GM23338 (cell line): ENCODE measurements around the gene ZSCAN5B.
"Not testable (repeated sequence)": the region's sequence is repeated elsewhere in the genome, so short reads cannot be mapped to it uniquely, and the experiment has no call there.

Experiments
- CREB1 ChIP-seq: fragments of 250-450 bp; sonication (Bioruptor Pico); IDR thresholded peaks from 2 replicates; pipeline ENCODE4 v1.5.0; 2020; ENCODE audit warnings: low read depth, mild to moderate bottlenecking, moderate library complexity
- EZH2 ChIP-seq: fragments of 200-600 bp; sonication (generic); IDR thresholded peaks from one replicate; pipeline ENCODE4 v1.8.0; 2017; ENCODE audit warnings: antibody characterized with exemption, mild to moderate bottlenecking, low read depth; ENCODE audit not compliant: unreplicated experiment
- EZH2phosphoT487 ChIP-seq: fragments of 200-600 bp; sonication (generic); IDR thresholded peaks from one replicate; pipeline ENCODE4 v1.8.1; 2018; ENCODE audit warnings: antibody characterized with exemption; ENCODE audit not compliant: unreplicated experiment
- JUNB ChIP-seq: IDR thresholded peaks from one replicate; pipeline ENCODE4 v1.6.1; 2016; ENCODE audit warnings: antibody characterized with exemption; ENCODE audit not compliant: unreplicated experiment
- NANOG ChIP-seq: IDR thresholded peaks from 2 replicates; pipeline ENCODE4 v1.6.1; 2016; ENCODE audit warnings: antibody characterized with exemption, borderline replicate concordance
- POLR2AphosphoS5 ChIP-seq: IDR thresholded peaks from 2 replicates; pipeline ENCODE4 v1.6.1; 2016; ENCODE audit warnings: antibody characterized with exemption, low read depth
- STAT1 ChIP-seq: IDR thresholded peaks from one replicate; pipeline ENCODE4 v1.6.1; 2016; ENCODE audit warnings: antibody characterized with exemption; ENCODE audit not compliant: unreplicated experiment
- ZNF114 ChIP-seq: fragments of 250-450 bp; sonication (Bioruptor Pico); IDR thresholded peaks from 2 replicates; pipeline ENCODE4 v1.5.0; 2020; ENCODE audit warnings: mild to moderate bottlenecking, moderate library complexity
- ZNF331 ChIP-seq: fragments of 250-450 bp; sonication (Bioruptor Pico); IDR thresholded peaks from 2 replicates; pipeline ENCODE4 v1.5.0; 2020; ENCODE audit warnings: low read depth, mild to moderate bottlenecking, moderate library complexity
- TF ChIP-seq, protein P1 (sequence below), 2 experiments: fragments of 200-600 bp in 1 of 2; sonication (generic) in 1 of 2; conservative IDR thresholded peaks; 2 replicates each; pipeline versions ENCODE4 v1.5.1 to v1.6.1; 2016 to 2017; ENCODE audit warnings: antibody characterized with exemption in 2 of 2, low read depth in 2 of 2, mild to moderate bottlenecking in 2 of 2, moderate library complexity in 1 of 2
- TF ChIP-seq, protein P2 (sequence below): IDR thresholded peaks from one replicate; pipeline ENCODE4 v1.6.1; 2018; ENCODE audit warnings: antibody characterized with exemption; ENCODE audit not compliant: unreplicated experiment
- TF ChIP-seq, protein P3 (sequence below): IDR thresholded peaks from 2 replicates; pipeline ENCODE4 v1.6.1; 2016; ENCODE audit warnings: antibody characterized with exemption

DNA sequence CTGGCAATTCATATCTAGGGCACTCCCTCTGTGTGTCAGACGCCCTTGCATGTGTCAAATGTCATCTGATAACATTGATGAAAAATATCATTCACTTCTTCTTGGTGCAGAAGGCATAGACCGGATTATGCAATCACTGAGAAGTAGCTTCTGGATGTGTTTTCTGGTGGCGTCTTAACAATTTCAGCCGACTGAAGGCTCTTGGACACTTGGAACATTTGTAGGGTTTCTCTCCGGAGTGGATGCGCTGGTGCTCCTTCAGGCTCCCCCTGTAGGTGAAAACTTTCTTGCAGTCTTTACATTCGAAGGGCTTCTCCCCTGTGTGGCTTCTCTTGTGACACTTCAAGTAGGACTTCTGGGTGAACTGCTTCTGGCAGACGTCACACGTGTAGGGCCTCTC is 23.9 kb upstream of the ZSCAN5B start:
- TF ChIP-seq, protein P1, sequence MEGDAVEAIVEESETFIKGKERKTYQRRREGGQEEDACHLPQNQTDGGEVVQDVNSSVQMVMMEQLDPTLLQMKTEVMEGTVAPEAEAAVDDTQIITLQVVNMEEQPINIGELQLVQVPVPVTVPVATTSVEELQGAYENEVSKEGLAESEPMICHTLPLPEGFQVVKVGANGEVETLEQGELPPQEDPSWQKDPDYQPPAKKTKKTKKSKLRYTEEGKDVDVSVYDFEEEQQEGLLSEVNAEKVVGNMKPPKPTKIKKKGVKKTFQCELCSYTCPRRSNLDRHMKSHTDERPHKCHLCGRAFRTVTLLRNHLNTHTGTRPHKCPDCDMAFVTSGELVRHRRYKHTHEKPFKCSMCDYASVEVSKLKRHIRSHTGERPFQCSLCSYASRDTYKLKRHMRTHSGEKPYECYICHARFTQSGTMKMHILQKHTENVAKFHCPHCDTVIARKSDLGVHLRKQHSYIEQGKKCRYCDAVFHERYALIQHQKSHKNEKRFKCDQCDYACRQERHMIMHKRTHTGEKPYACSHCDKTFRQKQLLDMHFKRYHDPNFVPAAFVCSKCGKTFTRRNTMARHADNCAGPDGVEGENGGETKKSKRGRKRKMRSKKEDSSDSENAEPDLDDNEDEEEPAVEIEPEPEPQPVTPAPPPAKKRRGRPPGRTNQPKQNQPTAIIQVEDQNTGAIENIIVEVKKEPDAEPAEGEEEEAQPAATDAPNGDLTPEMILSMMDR (conservative IDR thresholded peaks at IDR 0.05; ENCODE audit: low read depth in 2 of 2): peak; percentile 50 to 70
- not testable (repeated sequence) for TF ChIP-seq JUNB; EZH2; CREB1 (CRISPR knock-in tag); POLR2AphosphoS5; EZH2phosphoT487; ZNF331 (CRISPR knock-in tag); NANOG; ZNF114 (CRISPR knock-in tag); STAT1
- TF ChIP-seq, protein P2, sequence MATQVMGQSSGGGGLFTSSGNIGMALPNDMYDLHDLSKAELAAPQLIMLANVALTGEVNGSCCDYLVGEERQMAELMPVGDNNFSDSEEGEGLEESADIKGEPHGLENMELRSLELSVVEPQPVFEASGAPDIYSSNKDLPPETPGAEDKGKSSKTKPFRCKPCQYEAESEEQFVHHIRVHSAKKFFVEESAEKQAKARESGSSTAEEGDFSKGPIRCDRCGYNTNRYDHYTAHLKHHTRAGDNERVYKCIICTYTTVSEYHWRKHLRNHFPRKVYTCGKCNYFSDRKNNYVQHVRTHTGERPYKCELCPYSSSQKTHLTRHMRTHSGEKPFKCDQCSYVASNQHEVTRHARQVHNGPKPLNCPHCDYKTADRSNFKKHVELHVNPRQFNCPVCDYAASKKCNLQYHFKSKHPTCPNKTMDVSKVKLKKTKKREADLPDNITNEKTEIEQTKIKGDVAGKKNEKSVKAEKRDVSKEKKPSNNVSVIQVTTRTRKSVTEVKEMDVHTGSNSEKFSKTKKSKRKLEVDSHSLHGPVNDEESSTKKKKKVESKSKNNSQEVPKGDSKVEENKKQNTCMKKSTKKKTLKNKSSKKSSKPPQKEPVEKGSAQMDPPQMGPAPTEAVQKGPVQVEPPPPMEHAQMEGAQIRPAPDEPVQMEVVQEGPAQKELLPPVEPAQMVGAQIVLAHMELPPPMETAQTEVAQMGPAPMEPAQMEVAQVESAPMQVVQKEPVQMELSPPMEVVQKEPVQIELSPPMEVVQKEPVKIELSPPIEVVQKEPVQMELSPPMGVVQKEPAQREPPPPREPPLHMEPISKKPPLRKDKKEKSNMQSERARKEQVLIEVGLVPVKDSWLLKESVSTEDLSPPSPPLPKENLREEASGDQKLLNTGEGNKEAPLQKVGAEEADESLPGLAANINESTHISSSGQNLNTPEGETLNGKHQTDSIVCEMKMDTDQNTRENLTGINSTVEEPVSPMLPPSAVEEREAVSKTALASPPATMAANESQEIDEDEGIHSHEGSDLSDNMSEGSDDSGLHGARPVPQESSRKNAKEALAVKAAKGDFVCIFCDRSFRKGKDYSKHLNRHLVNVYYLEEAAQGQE: not testable (repeated sequence)
- TF ChIP-seq, protein P3, sequence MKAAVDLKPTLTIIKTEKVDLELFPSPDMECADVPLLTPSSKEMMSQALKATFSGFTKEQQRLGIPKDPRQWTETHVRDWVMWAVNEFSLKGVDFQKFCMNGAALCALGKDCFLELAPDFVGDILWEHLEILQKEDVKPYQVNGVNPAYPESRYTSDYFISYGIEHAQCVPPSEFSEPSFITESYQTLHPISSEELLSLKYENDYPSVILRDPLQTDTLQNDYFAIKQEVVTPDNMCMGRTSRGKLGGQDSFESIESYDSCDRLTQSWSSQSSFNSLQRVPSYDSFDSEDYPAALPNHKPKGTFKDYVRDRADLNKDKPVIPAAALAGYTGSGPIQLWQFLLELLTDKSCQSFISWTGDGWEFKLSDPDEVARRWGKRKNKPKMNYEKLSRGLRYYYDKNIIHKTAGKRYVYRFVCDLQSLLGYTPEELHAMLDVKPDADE: not testable (repeated sequence)
